HG03354 (cell line): ENCODE results near the gene B3GAT1.

Source experiments
- ATAC-seq: cut with Tn5 transposase; IDR thresholded peaks from one replicate; pipeline ENCODE4 v1.9.1; 2021; ENCODE audit warnings: mild to moderate bottlenecking; ENCODE audit not compliant: unreplicated experiment, poor library complexity, severe bottlenecking

Gene B3GAT1

DNA sequence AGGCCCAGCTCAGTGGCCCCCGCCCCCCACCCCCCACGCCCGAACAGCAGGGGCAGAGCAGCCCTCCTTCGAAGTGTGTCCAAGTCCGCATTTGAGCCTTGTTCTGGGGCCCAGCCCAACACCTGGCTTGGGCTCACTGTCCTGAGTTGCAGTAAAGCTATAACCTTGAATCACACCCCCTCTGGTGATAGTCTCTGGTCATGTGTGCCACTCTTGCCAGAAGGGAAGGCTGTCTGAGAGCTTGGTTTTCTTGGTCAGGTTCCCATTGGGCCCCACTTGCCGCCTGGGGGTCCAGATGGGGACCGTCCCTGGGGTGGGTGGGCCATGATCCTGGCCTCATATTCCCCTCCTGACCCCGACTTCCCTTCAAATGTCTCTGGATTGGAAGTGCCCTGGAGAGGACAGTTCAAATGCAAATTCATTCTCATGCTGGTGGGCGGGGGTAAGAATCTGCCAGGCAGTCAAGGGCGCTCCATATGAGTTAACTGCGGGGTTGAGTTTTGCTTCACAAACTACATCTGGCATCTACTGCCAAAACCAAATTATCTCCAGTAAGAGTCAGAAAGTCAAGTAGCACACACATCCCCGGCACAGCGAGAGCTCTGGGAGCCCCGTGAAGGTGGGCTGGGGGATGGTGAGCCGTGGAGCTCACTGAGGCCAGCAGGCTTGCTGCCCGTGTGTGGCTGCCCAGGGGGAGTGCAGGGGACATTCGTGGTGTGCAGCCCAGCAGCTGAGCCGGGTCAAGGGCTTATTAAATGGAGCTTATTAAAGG lies 35.7 kb downstream of the B3GAT1 start:
- no peak for ATAC-seq

DNA sequence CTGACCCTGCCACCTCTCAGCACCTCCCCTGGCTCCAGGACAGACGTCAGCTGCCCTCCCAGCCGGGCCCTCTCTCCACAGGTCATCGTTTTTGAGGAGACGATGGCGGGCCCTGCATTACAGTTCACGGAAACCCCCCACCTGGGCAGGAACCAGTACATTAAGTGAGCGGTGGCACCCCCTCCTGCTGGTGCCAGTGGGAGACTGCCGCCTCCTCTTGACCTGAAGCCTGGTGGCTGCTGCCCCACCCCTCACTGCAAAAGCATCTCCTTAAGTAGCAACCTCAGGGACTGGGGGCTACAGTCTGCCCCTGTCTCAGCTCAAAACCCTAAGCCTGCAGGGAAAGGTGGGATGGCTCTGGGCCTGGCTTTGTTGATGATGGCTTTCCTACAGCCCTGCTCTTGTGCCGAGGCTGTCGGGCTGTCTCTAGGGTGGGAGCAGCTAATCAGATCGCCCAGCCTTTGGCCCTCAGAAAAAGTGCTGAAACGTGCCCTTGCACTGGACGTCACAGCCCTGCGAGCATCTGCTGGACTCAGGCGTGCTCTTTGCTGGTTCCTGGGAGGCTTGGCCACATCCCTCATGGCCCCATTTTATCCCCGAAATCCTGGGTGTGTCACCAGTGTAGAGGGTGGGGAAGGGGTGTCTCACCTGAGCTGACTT lies 37.0 kb downstream of the B3GAT1 start:
- no peak for ATAC-seq

DNA sequence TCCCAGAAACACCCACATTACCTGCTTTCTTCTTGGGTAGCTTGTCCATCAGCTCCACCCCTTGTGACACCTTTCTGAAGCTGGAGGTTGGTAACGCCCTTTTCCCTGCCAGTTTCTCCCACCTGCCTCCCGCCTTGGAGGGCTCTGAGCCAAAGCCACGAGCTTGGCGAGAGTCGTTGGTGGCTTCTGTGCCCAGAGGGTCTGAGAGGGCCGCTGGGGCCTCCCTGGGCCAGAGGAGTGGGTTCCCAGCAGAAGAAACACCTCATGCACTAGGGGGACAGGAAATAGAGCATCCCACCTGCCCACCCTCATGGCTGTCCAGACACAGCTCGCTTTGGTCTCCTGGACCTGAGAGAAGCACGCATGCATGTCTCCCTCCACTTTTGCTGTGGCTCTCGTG lies 37.9 kb downstream of the B3GAT1 start:
- no peak for ATAC-seq

DNA sequence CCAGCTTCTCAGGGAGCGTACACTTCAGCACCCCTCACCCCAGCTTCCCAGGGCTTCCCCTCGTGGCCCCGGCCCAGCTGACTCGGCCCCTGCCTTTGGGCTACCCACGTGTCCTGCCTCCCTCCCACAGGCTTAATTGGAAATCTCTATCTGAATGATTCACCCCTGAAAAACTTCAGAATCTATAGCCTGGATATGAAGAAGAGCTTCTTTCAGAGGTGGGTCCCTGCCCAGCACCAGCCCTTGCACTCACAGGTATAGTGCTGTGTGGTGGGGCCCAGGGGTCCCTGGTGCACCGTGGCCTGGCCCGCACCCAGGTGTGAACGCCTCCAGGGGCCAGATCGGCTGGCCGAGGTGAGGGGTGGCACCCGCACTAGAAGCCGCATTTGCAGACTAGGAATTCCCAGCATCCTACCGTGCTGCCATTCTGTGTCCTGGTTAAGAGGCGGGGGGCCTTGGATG lies 38.4 kb downstream of the B3GAT1 start:
- no peak for ATAC-seq

DNA sequence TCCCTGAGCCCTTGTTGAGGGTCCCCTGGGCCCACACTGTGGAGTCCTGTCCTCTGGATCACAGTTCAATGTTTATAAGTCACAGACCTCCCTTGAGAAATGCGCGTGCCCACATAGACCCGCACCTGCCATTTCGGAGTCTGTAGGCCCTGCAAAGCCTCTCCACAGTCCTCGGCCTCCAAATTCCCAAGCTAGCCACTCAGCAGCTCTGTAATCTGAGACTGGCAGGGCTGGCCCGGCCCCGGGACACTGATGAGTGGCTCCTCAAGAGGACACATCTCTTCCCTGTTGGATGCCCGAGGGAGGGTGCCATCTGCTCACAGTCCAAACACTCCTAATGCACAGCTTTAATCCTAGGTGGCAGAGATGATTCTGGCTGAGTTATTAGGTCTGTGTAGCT lies 39.1 kb downstream of the B3GAT1 start:
- ATAC-seq = no peak

DNA sequence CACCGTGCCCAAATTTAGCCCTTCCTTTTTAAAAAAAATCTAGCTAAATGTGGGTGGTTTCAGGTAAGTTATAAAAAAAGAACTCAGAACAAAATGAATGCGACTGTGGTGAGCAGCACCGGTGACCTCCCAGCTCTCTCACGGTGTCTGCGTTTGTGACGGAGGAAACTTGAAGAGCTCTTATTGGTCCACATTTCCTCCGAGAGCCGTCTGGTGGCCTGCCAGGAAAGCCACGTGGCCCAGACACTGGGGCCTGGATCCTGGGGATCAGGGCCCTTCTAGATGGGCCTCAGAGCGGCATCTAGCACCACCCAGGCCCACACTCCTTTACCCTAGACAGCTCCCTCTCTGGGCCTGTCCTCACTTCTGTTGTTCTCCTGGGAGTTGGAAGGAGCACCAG lies 39.5 kb downstream of the B3GAT1 start:
- ATAC-seq = no peak

- no peak for ATAC-seq
Measured at GRCh38 chr11:134371436-134372185, 40.4 kb downstream of the B3GAT1 start.

DNA sequence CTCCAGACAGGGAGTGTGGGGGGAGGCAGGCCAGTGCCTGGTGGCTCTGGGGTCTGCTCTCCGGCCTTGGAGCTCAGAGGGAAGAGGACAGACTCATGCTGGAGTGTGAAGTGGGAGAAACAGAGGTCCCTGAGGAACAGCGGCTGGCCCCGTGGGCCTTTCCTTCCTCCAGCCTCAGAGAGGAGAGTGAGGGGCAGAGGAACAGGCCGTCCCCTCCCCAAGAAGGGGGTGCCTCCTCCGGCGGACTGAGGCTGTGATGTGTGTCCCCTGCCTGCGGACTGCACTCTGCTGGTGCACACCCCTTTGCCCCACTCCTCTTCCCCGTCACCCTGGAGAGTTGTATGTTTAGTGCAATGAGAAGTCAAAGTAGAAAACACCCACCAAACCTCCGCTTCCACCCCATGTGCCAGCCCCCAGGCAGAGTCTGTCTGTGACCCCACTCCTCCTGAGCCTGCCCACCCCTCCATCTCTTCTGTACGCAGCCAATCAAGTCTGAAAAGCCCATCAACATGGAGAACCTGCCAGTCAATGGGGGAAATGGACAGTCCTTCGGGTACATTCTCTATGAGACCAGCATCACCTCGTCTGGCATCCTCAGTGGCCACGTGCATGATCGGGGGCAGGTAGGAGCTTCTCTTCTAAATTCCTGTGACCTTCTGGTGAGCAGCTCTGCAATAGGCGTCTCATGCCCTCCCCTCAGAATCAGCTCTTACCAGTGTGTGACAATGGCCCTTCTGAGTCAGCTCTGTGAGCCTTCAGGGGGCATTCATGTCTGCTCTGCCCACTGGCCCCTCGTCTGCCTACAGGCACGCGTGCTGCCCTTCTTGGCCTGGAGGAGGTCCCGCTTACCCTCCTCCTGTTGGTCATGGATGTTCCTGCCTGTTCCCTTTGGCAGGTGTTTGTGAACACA lies 41.3 kb downstream of the B3GAT1 start:
- ATAC-seq = no peak

- no peak for ATAC-seq
Measured at GRCh38 chr11:134369656-134370525, 42.2 kb downstream of the B3GAT1 start.

DNA sequence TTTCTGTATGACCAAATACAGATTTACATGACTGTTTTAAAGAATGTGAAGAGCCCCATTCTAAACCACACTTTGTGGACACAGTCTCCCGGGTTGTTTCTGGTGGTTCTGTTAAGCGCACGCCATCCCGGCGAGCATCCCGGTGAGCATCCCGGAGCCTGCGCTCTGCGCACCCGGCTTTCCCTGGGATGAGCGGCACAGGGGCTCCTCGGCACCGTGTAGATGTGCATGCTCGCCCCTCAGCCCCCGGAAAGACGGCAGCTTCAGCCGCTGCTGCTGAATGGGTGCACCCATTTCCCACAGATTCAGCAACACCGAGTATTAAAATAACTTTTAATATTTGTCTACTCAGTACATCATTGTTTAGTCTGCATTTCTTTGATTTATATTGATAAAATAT lies 44.3 kb downstream of the B3GAT1 start:
- no peak for ATAC-seq

DNA sequence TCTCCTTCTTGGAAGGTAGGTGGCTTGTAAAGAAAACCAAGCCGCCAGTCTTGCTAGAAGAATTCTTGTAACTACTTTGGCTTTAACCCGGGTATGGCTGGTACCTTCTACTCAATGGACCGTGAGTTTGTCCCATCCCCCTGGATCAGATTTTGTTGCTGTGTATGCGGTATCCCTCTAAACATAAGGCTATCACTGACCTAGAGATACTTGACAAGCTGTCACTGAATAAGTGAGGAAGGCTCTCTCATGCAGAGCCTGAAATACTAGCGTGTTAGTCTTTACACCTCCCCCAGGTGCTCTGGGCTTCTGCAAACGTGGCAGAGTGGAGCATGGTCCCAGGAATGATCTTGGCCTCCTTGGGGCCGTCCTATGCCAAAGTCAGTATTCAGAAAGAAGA lies 45.8 kb downstream of the B3GAT1 start:
- ATAC-seq = no peak

DNA sequence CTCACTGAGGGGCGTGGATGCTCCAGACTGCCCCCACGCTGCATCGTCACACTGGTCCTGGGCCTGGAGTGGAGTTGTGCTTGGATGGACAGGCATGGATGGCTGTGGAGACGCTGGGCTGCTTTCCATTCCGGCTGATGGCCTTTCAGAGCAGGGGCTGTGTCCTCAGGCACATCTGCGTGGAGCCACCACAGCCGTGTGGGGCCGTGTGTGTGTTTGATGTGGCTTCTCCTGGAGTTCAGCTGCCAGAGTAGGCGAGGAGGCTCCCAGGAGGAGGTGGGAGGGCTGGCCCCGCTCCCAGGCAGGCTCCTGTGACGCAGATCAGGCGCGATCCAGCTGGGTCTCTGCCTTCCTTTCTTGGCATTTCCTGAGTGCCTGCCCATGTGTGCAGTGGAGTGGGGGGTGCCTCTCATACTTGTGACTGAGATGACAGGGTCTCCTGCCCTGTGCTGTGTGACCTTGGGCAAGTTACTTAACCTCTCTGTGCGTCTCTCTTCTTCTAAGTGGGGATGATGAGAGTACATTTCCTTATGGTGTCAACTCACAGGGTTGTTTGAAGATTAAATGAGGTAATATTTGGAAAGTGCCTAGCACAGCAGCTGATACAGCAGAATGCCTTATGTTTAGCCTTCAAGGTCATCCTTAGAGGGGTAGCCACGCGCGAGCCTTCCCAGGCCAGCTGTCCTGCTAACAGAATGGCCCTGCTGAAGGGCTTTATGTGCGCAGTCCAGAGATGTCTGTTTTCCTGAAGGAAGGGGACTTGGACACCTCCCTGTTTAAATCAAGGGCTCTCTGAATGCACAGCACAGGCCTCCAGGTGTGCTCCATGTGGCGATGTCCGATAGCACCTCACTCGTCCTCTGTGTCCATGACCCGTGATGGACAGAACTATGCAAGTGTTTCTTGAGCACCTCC lies 46.8 kb downstream of the B3GAT1 start:
- ATAC-seq = no peak

GRCh38 chr11:134364261-134364660 lies 47.8 kb downstream of the B3GAT1 start:
- ATAC-seq = no peak

- ATAC-seq = no peak
Measured at GRCh38 chr11:134363592-134363991, 48.5 kb downstream of the B3GAT1 start.

- ATAC-seq = no peak
Measured at GRCh38 chr11:134363161-134363560, 48.9 kb downstream of the B3GAT1 start.

DNA sequence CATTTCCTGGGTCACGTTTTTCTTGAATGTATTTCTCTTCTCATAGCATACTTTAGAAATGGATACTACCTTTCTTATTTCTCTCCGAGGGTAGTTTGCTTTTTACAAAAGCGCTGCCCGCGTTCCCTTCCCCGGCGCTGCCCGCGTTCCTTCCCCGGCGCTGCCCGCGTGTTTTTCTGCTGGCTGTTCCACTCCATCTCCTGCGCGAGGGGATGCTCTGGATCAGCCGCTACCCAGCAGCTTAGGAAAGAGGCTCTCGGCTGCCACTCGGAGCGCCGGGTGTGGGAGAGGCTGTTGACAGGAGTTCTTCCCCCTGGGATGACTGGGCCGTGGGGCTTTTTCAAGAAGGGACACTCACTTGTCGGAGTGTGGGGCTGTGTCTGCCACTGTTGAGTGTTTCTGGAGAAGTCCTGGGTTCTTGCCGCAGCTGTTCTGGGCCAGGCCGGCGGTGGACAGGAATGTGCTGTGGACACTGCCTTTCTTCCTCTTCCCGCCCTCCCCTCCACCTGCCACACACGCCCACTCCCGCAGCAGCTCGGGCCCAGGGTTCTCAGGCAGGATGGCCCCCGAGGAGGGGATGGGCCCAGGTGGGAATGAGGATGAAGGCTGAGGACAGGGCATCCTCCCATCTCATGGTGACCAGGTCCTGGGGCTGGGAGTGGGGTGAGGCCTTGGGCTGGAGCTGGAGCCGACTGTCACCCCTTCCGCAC lies 49.7 kb downstream of the B3GAT1 start:
- ATAC-seq = no peak

GRCh38 chr11:134361661-134362060 lies 50.4 kb downstream of the B3GAT1 start:
- ATAC-seq = no peak
